Measurements from ENCODE around the gene STAT5B.
"Not testable (repeated sequence)": the region's sequence is repeated elsewhere in the genome, so short reads cannot be mapped to it uniquely, and the experiment has no call there.

STAT5B gene

DNA sequence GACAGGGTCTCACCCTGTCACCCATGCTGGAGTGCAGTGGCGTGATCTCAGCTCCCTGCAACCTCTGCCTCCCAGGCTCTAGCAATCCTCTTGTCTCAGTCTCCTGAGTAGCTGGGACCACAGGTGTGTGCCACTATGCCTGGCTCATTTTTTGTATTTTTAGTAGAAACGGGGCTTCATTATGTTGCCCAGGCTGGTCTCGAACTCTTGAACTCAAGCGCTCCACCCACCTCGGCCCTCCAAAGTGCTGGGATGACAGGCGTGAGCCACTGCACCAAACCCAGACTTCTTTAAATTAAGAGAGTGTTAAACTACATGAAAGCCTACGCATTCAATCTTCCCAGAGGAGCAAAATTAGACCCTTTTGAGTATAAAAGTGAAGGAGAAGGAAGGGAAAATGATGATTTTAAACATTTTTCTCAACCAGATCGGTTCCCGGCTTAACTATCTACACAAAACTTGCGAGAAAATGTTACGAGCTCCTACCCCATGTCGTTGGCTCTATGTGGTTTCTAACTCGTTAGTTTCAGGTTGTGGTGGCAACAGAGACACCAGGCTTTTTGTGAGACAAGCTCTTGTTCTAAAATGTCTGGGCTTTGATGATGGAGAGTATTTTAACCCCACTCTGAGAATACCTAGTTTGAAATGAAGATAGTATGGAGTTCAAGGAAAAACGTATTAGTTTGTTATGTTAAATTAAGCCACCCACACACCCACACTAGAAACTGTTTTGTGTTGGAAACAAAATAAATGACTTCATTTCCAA is 26.3 kb downstream of the STAT5B start:
- peaks cover 24 to 46% of the 10 kb centered on the region in 2 donors for H3K4me1 Mint-ChIP-seq
- H3K4me3 Mint-ChIP-seq: no peak overlapping the region
- ATAC-seq (replicated peaks): no peak
- H3K27ac Mint-ChIP-seq: peak overlapping the region; percentile 34
- peaks cover 6 to 9% of the 10 kb centered on the region in 2 donors for H3K36me3 Mint-ChIP-seq
- no peaks in the 10 kb centered on the region for H3K9me3 Mint-ChIP-seq
- H3K27me3 Mint-ChIP-seq: no peaks in the 10 kb centered on the region
- DNase-seq: no peak

- H3K4me1 Mint-ChIP-seq: peaks cover 22 to 40% of the 10 kb centered on the region in 2 donors
- DNase-seq: peak; percentile 66
- peaks cover 5% of the 10 kb centered on the region in 2 donors for H3K36me3 Mint-ChIP-seq
- H3K27me3 Mint-ChIP-seq: no peaks in the 10 kb centered on the region
- ATAC-seq (replicated peaks): peak; percentile 99
- peak overlapping the region; percentile 96 for H3K27ac Mint-ChIP-seq
- H3K4me3 Mint-ChIP-seq: peak overlapping the region; percentile 84
- H3K9me3 Mint-ChIP-seq: no peaks in the 10 kb centered on the region
Observed at GRCh38 chr17:42248351-42249179, 27.6 kb downstream of the STAT5B start.

GRCh38 chr17:42247734-42248133 is 28.5 kb downstream of the STAT5B start:
- no peaks in the 10 kb centered on the region for H3K9me3 Mint-ChIP-seq
- H3K4me3 Mint-ChIP-seq: peak overlapping the region; percentile 22 to 41
- H3K27me3 Mint-ChIP-seq: no peaks in the 10 kb centered on the region
- peak overlapping the region; percentile 70 for H3K27ac Mint-ChIP-seq
- ATAC-seq (replicated peaks): no peak
- peaks cover 5% of the 10 kb centered on the region in 2 donors for H3K36me3 Mint-ChIP-seq
- DNase-seq: no peak
- peaks cover 20 to 40% of the 10 kb centered on the region in 2 donors for H3K4me1 Mint-ChIP-seq

DNA sequence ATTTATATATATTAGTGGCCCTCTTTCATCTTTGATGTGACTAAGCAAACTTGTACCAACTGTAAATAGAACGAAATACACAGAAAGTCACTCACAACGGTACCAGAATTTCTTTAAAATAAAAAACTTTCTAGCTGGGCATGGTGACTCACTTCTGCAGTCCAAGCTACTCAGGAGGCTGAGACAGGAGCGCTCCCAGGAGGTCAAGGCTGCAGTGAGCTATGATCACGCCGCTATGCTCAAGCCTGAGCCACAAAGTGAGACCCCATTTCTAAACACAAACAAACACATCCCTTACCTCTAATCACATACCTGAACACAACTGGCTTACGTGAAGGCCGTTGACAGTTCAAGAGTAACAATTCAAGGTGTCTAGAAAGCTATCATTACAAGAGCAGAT is 29.7 kb downstream of the STAT5B start:
- no peak overlapping the region for H3K27ac Mint-ChIP-seq
- no peak for DNase-seq
- no peaks in the 10 kb centered on the region for H3K27me3 Mint-ChIP-seq
- H3K36me3 Mint-ChIP-seq: peaks cover 5% of the 10 kb centered on the region in 2 donors
- H3K4me1 Mint-ChIP-seq: peaks cover 23 to 49% of the 10 kb centered on the region in 2 donors
- no peaks in the 10 kb centered on the region for H3K9me3 Mint-ChIP-seq
- ATAC-seq (replicated peaks): no peak
- no peak overlapping the region for H3K4me3 Mint-ChIP-seq

DNA sequence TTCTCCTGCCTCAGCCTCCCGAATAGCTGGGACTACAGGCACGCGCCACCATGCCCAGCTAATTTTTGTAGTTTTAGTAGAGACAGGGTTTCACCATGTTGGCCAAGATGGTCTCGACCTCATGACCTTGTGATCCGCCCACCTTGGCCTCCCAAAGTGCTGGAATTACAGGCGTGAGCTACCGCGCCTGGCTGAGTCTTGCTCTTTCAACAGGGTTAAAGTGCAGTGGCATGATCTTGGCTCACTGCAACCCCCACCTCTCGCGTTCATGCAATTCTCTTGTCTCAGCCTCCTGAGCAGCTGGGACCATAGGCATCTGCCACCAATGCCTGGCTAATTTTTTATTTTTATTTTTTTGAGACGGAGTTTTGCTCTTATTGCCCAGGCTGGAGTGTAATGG is 31.0 kb downstream of the STAT5B start:
- peaks cover 23 to 47% of the 10 kb centered on the region in 2 donors for H3K4me1 Mint-ChIP-seq
- DNase-seq; H3K9me3 Mint-ChIP-seq; H3K4me3 Mint-ChIP-seq; H3K27me3 Mint-ChIP-seq; H3K27ac Mint-ChIP-seq; ATAC-seq (replicated peaks); H3K36me3 Mint-ChIP-seq: not testable (repeated sequence)

- not testable (repeated sequence) for H3K27ac Mint-ChIP-seq, H3K27me3 Mint-ChIP-seq
Observed at GRCh38 chr17:42244116-42244515, 32.1 kb downstream of the STAT5B start.

GRCh38 chr17:42243493-42243982 is 32.7 kb downstream of the STAT5B start:
- H3K4me1 Mint-ChIP-seq: peaks cover 16 to 35% of the 10 kb centered on the region in 2 donors
- no peaks in the 10 kb centered on the region for H3K27me3 Mint-ChIP-seq
- H3K27ac Mint-ChIP-seq: no peak overlapping the region
- no peaks in the 10 kb centered on the region for H3K9me3 Mint-ChIP-seq
- H3K4me3 Mint-ChIP-seq: no peak overlapping the region
- H3K36me3 Mint-ChIP-seq: peaks cover 8 to 10% of the 10 kb centered on the region in 2 donors
- ATAC-seq (replicated peaks): no peak
- DNase-seq: no peak

More at GRCh38 chr17:42244116-42244515, 32.1 kb downstream of the STAT5B start:
- H3K4me1 Mint-ChIP-seq: peaks cover 20 to 41% of the 10 kb centered on the region in 2 donors
- not testable (repeated sequence) for H3K4me3 Mint-ChIP-seq; H3K9me3 Mint-ChIP-seq; DNase-seq; H3K36me3 Mint-ChIP-seq; ATAC-seq (replicated peaks)

GRCh38 chr17:42241871-42242270 is 34.3 kb downstream of the STAT5B start:
- Mint-ChIP-seq H3K27ac (no peak overlapping the region), H3K4me1 (peaks cover 12 to 20% of the 10 kb centered on the region in 2 donors), H3K4me3 (no peak overlapping the region), H3K9me3 (no peaks in the 10 kb centered on the region), H3K36me3 (peaks cover 8 to 11% of the 10 kb centered on the region in 2 donors), H3K27me3 (no peaks in the 10 kb centered on the region)
- no peak for ATAC-seq (replicated peaks)
- no peak for DNase-seq

GRCh38 chr17:42240863-42241262 is 35.3 kb downstream of the STAT5B start:
- not testable (repeated sequence) for H3K27me3 Mint-ChIP-seq; ATAC-seq (replicated peaks); H3K36me3 Mint-ChIP-seq; H3K27ac Mint-ChIP-seq; H3K4me3 Mint-ChIP-seq; H3K9me3 Mint-ChIP-seq; DNase-seq
- peaks cover 11 to 20% of the 10 kb centered on the region in 2 donors for H3K4me1 Mint-ChIP-seq

DNA sequence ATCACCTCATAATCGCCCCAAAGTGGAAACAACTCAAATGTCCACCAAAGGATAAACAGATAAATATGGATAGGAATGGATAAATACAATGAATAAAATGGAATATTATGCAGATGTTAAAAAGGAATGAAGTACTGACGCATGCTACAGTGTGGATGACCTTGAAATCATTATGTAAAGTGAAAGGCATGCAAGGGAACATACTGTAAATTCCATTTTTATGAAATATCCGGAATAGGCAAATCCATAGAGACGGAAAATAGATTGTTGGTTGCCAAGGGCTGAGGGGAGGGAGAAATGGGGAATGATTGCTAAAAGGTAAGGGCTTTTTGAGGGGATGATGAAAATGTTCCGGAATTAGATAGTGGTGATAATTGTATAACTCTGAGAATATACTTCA is 36.0 kb downstream of the STAT5B start:
- ATAC-seq (replicated peaks) (no peak), DNase-seq (no peak)
- no peak overlapping the region for H3K4me3 Mint-ChIP-seq
- H3K4me1 Mint-ChIP-seq: peaks cover 11 to 24% of the 10 kb centered on the region in 2 donors
- H3K36me3 Mint-ChIP-seq: peaks cover 7 to 10% of the 10 kb centered on the region in 2 donors
- no peaks in the 10 kb centered on the region for H3K27me3 Mint-ChIP-seq
- no peaks in the 10 kb centered on the region for H3K9me3 Mint-ChIP-seq
- no peak overlapping the region for H3K27ac Mint-ChIP-seq

DNA sequence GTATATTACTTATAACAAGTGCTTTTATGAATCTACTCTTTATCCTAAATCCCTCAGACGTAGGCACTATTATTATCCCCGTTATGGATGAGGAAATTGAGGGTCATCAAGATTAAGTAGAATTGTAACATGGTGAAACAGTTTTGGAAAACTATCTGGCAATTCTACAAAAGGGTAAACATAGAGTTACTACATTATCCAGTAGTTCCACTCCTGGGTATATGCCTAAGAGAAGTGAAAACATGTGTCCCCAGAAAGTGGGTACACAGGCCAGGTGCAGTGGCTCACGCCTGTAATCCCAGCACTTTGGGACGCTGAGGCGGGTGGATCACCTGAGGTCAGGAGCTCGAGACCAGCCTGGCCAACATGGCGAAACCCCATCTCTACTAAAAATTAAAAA is 36.6 kb downstream of the STAT5B start:
- not testable (repeated sequence) for H3K27ac Mint-ChIP-seq; ATAC-seq (replicated peaks); H3K36me3 Mint-ChIP-seq; DNase-seq; H3K9me3 Mint-ChIP-seq; H3K4me3 Mint-ChIP-seq; H3K27me3 Mint-ChIP-seq
- H3K4me1 Mint-ChIP-seq: peaks cover 11 to 29% of the 10 kb centered on the region in 2 donors

- H3K4me1 Mint-ChIP-seq: peaks cover 6 to 22% of the 10 kb centered on the region in 2 donors
- no peak overlapping the region for H3K4me3 Mint-ChIP-seq
- peaks cover 7 to 10% of the 10 kb centered on the region in 2 donors for H3K36me3 Mint-ChIP-seq
- H3K27ac Mint-ChIP-seq: no peak overlapping the region
- DNase-seq (no peak), ATAC-seq (replicated peaks) (no peak)
- no peaks in the 10 kb centered on the region for H3K27me3 Mint-ChIP-seq
- no peaks in the 10 kb centered on the region for H3K9me3 Mint-ChIP-seq
Observed at GRCh38 chr17:42236760-42237159, 39.4 kb downstream of the STAT5B start.

DNA sequence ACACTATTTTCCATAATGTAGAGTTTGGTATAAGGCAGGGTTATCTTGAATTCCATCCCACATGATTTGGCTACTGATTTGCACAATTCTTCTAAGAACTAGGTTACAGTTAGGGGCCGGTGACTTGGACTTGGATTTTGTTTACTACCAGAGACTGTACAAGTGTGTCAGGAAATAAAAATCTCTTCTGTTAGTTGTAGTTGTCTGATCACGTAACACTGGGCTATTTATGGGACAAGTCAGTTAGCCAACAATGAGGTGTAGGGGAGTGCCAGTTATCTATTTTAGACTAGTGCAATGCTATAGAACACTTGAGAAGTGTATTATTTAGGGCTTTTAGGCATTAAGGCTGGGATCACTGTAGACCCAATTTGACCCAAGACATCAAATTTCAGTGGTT is 42.2 kb downstream of the STAT5B start:
- DNase-seq (no peak), ATAC-seq (replicated peaks) (no peak)
- Mint-ChIP-seq H3K27ac (no peak overlapping the region), H3K4me3 (no peak overlapping the region), H3K4me1 (peaks cover 6 to 14% of the 10 kb centered on the region in 2 donors), H3K9me3 (no peaks in the 10 kb centered on the region), H3K27me3 (no peaks in the 10 kb centered on the region), H3K36me3 (peaks cover 3 to 4% of the 10 kb centered on the region in 2 donors)

DNA sequence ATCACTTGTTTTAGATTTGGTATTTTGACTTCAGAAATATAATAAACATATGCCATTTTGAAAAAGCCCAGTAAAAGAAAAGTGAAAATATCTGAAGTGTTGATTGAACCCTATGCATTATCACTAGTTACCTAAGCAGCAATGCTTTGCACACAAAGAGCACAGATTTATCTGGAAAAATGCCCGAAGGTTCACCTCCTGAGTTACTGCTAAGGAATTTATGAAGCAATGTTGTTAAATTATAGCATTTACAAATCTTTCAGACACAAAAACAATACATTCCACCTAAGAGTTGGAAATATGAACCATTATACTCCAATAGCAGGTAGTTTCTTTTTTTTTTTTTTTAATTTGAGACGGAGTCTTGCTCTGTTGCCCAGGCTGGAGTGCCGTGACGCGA is 43.0 kb downstream of the STAT5B start:
- no peak overlapping the region for H3K27ac Mint-ChIP-seq
- no peak overlapping the region for H3K4me3 Mint-ChIP-seq
- no peak for ATAC-seq (replicated peaks)
- H3K27me3 Mint-ChIP-seq: no peaks in the 10 kb centered on the region
- H3K36me3 Mint-ChIP-seq: peaks cover 4 to 12% of the 10 kb centered on the region in 2 donors
- DNase-seq: no peak
- peaks cover 8 to 14% of the 10 kb centered on the region in 2 donors for H3K4me1 Mint-ChIP-seq
- H3K9me3 Mint-ChIP-seq: no peaks in the 10 kb centered on the region
